ENCODE results near the gene TMEM42. TPM values are rescaled to one million over a fixed set of nuclear protein-coding genes. Genes with fewer than 3 reads are reported as not detected.

Gene TMEM42
- total and polyA plus RNA-seq, 2 of the 8 experiments (the other 6 are each of a cell fraction or from before 2014, with no cell fraction given), result 11.2 to 41.4 TPM

DNA sequence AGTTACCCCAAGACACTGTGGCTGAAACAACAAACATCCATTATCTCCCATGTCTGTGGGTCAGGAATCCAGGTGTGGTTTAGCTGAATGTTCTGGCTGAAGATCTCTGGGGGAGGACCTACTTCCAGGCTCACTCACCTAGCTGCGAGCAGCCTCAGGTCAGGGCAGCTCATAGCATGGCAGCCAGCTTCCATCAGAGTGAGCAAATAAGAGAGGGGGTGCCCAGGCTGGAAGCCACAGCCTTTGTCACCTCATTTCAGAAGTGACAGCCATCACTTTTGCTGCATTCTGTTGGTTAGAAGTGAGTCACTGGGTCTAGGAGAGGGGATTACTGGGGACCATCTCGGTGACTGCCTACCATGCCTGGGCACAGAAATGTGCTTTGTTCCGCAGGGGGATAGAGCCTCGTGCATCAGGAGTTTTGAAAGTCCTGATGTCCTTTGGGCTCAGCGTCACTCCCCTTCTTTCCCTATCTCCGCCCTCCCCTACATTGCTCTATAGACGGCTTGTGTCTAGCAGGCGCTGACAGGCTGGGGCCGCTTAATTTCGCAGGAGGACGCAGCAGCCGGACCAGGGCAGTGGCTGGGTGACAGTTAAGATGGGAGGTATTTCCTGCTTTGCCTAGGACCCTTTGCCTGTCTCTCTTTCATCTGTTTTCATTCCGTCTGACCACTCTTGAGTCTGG lies 38.1 kb downstream of the TMEM42 start:
- Histone ChIP-seq H3K4me3 (ENCODE audit: extremely low read depth in 1 of 4, insufficient read depth in 2 of 4, low read depth in 3 of 4, low read length in 4 of 4) (no peak overlapping the region), H3K27me3 (replicated peaks in 1 of 4; ENCODE audit: control insufficient read depth in 3 of 4, extremely low read depth in 1 of 4, insufficient read depth in 3 of 4, low read length in 3 of 4) (no peaks in the 10 kb centered on the region), H4K20me1 (replicated peaks in 1 of 2; ENCODE audit: control insufficient read depth in 1 of 2, insufficient read depth in 2 of 2, low read length in 2 of 2) (no peaks in the 10 kb centered on the region), H4K91ac (replicated peaks; ENCODE audit: insufficient read length, low read length) (no peak overlapping the region), H3K23ac (ENCODE audit: insufficient read length) (no peak overlapping the region), H2BK5ac (ENCODE audit: low read depth, low read length) (no peak overlapping the region), H3K23me2 (ENCODE audit: low read depth, low read length) (no peaks in the 10 kb centered on the region), H4K5ac (ENCODE audit: insufficient read length, low read depth, low read length) (no peak overlapping the region), H2BK15ac (ENCODE audit: low read length) (no peak overlapping the region), H3K4ac (replicated peaks; ENCODE audit: insufficient read length, low read depth, low read length) (no peak overlapping the region), H2BK120ac (replicated peaks; ENCODE audit: low read depth, low read length) (no peak overlapping the region), H3K9me3 (ENCODE audit: insufficient read depth in 2 of 2, low read depth in 1 of 2, low read length in 1 of 2) (no peaks in the 10 kb centered on the region; a peak in 1 of 4 replicates), H3K14ac (ENCODE audit: insufficient read length) (no peak overlapping the region), H4K8ac (ENCODE audit: extremely low read depth, insufficient read depth, low read length) (no peak overlapping the region), H2AK5ac (ENCODE audit: low read depth, low read length) (no peak overlapping the region), H3K27ac (ENCODE audit: low read depth, low read length) (no peak overlapping the region), H3K79me2 (ENCODE audit: control insufficient read depth in 1 of 2, insufficient read depth in 2 of 2, low read length in 2 of 2) (no peaks in the 10 kb centered on the region), H3K4me1 (replicated peaks in 1 of 4; ENCODE audit: control insufficient read depth in 3 of 4, insufficient read depth in 4 of 4, low read length in 3 of 4) (peaks cover 0 to 9% (median 6%) of the 10 kb centered on the region in 4 experiments; a peak in 4 of 7 replicates), H3K79me1 (ENCODE audit: low read depth, low read length) (no peaks in the 10 kb centered on the region; the same call in none of the 2 replicates), H3K4me2 (ENCODE audit: insufficient read depth in 1 of 2, low read depth in 2 of 2, low read length in 2 of 2) (no peak overlapping the region), H3K9ac (replicated peaks in 1 of 4; ENCODE audit: extremely low read depth in 1 of 4, low read depth in 3 of 4, low read length in 3 of 4) (no peak overlapping the region), H2AFZ (ENCODE audit: low read length) (peak overlapping the region; percentile 86), H2BK20ac (ENCODE audit: low read length) (no peak overlapping the region), H3K18ac (ENCODE audit: extremely low read depth, low read length) (no peak overlapping the region), H2BK12ac (ENCODE audit: low read depth, low read length) (no peak overlapping the region; the same call in 1 of the 2 replicates), H3K36me3 (ENCODE audit: control insufficient read depth in 2 of 4, insufficient read depth in 4 of 4, low read length in 3 of 4) (no peaks in the 10 kb centered on the region), H3K56ac (replicated peaks; ENCODE audit: insufficient read length, low read depth, low read length) (no peak overlapping the region)
- ChIA-PET CTCF (ENCODE audit: partially characterized antibody) (interaction anchor here (2.9 kb wide), 1 partner anchor 14 kb away, joined by 14 read pairs; no protein-coding TSS in a partner anchor), POLR2A (ENCODE audit: partially characterized antibody) (interaction anchor here (1.1 kb wide), 1 partner anchor 8 kb away, joined by 3 read pairs; no protein-coding TSS in a partner anchor)
- no peak for FAIRE-seq
- no peak for DNase-seq (ENCODE audit: low read depth in 1 of 2, low spot score in 2 of 2)
- no peak for TF ChIP-seq RNF2 (IDR thresholded peaks at IDR 0.05; ENCODE audit: borderline replicate concordance, low read depth, low read length, missing control alignments, poor library complexity, severe bottlenecking)
- WGBS, 2 experiments (ENCODE audit: extremely low coverage in 1 of 2, insufficient coverage in 1 of 2, insufficient read length in 1 of 2, insufficient replicate concordance in 2 of 2, low coverage in 1 of 2, low lambda C conversion rate in 2 of 2, missing lambda C conversion rate in 1 of 2), result 94% methylated on average over 13 of the region's 13 CpGs; no CpG with 5 or more reads in 1 of the 2 experiments

Data from H1 (cell line).